HG03025 (cell line): ENCODE data around the gene DEFB119.
"Not testable (repeated sequence)": the region's sequence is repeated elsewhere in the genome, so short reads cannot be mapped to it uniquely, and the experiment has no call there.

Source experiments
- ATAC-seq: cut with Tn5 transposase; IDR thresholded peaks from one replicate; pipeline ENCODE4 v1.9.1; 2021; ENCODE audit warnings: mild to moderate bottlenecking, moderate library complexity; ENCODE audit not compliant: unreplicated experiment, low FRiP score

Gene DEFB119, protein sequence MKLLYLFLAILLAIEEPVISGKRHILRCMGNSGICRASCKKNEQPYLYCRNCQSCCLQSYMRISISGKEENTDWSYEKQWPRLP

GRCh38 chr20:31390490-31390889 is at the start of gene DEFB119:
Gene DEFB119 (minus strand): TSS chr20:31390590. CDS start chr20:31390483, 107 bp downstream.
- no peak for ATAC-seq

GRCh38 chr20:31430568-31431115 is 40.3 kb upstream of the DEFB119 start:
- no peak for ATAC-seq

GRCh38 chr20:31427576-31427975 is 37.2 kb upstream of the DEFB119 start:
- ATAC-seq, result not testable (repeated sequence)

- ATAC-seq, result not testable (repeated sequence)
Measured at GRCh38 chr20:31426891-31427551, 36.6 kb upstream of the DEFB119 start.

DNA sequence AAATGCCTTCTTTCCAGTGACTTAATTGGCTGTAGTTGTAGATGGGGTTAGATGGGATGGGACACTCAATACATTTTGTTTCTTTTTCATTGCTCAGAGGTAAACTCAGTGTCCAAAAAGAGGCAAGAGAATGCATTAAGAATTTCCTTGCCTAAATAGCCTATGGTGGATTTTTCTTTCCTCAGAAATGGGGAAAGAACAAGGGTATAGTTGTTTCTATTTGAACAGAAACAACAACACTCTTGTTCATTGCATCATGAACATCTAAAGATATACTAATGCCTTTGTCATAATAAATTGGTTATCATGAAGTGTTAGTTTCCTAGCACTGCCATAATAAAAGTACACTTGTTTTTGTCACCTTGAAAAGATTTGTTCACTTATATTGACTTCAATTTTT is 35.4 kb upstream of the DEFB119 start:
- no peak for ATAC-seq

DNA sequence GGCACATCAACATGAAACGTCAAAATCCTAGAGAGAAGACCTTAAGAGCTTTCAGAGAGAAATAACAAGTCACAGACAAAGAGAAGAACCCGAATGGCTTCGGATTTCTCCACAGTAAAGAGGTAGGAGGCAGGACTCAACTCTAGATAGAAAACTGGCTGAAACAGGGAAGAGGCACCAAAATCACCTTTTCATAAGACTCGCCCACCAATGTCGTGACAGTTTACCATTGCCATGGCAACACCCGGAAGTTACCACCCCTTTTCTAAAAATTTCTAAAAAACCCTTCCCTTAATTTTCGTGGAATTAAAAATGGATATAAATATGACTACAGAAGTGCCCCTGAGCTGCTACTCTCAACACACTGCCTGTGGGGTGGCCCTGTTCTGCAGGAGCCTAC is 27.9 kb upstream of the DEFB119 start:
- no peak for ATAC-seq

- ATAC-seq, result no peak
Measured at GRCh38 chr20:31415653-31416052, 25.3 kb upstream of the DEFB119 start.

DNA sequence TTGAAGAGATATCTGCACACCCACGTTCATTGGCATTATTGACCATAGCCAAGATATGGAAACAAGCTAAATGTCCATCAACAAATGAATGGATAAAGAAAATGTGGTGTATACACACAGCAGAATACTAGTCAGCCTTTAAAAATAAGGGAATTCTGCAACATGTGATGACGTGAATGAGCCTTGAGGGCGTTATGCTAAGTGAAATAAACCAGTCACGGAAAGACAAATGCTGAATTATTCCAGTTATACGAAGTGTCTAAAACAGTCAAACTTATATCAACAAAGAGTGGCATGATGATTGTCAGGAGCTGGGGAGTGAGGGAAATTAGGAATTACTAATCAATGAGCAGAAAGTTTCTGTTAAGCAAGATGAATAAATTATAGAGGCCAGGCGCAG is 24.0 kb upstream of the DEFB119 start:
- no peak for ATAC-seq

DNA sequence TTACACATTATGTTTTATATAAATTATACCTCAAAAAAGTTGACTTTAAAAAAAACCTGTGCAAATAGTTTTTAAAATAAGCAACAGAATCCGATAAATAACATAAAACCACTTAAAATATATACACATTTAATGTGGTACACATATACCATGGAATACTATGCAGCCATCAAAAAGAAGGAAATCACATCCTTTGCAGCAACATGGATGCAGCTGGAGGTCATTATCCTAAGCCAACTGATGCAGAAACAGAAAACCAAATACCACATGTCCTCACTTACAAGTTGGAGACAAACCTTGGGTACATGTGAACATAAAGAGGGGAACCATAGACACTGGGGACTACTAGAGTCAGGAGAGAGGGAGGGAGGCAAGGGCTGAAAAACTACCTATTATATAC is 19.6 kb upstream of the DEFB119 start:
- no peak for ATAC-seq

- no peak for ATAC-seq
Measured at GRCh38 chr20:31406115-31406514, 15.7 kb upstream of the DEFB119 start, which contains the start of gene DEFB121. Gene DEFB121 (minus strand): TSS chr20:31406215. CDS start chr20:31406152, 63 bp downstream.

DNA sequence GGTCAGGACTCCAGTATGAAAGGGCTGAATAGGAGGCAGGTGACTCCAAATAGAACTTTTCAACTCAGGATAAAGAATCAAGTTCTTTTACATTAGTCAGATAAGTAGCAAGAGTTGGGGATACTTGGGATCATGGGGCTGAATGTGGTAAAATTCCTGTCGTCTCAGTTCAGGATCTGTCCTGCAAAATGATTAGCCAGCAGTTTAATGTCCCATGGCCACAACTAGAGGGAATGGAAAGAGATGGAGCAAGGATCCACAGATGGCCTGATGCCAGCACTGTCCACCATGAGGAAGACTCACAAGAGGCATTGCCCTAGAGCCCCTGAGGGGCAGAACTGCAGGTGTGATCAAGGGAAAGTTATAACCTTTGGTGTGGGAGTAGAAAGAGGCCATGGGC is 13.5 kb upstream of the DEFB119 start:
- ATAC-seq, result no peak

DNA sequence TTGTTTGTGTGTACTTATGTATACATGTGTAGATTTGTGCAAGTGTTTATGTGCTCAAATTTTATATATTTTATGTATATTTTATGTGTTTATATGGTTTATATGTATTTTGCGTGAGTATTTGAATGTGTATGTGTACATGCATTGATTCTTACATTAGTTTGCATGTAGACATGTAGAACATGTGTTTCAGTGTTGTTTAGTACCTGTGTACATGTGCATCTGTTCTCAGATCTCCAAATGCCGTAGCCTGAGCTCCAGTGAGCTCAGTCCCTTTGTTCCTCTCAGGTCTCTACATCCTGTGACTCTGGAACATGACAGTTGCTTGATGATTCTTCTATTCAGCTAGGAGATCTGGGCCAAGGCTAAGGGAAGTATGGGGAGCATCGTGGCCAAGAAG is 4.5 kb upstream of the DEFB119 start:
- ATAC-seq, result no peak

GRCh38 chr20:31392836-31393235 is 2.4 kb upstream of the DEFB119 start:
- no peak for ATAC-seq

- no peak for ATAC-seq
Measured at GRCh38 chr20:31374346-31374745, 16.0 kb downstream of the DEFB119 start.

- ATAC-seq, result no peak
Measured at GRCh38 chr20:31368301-31368700, 22.1 kb downstream of the DEFB119 start, which contains the start of gene DEFB118. Gene DEFB118 (plus strand): TSS chr20:31368601. CDS start chr20:31368651, 50 bp downstream.

DNA sequence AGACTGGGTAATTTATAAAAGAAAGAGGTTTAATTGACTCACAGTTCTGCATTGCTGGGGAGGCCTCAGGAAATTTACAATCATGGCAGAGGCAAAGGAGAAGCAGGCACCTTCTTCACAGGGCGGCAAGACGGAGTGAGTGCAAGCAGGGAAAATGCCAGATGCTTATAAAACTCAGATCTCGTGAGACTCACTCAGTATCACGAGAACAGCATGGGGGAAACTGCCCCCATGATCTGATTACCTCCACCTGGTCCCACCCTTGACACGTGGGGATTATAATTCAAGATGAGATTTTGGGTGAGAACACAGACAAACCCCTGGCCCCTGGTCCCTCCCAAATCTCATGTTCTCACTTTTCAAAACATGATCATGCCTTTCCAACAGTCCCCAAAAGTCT is 26.1 kb downstream of the DEFB119 start:
- ATAC-seq, result not testable (repeated sequence)

DNA sequence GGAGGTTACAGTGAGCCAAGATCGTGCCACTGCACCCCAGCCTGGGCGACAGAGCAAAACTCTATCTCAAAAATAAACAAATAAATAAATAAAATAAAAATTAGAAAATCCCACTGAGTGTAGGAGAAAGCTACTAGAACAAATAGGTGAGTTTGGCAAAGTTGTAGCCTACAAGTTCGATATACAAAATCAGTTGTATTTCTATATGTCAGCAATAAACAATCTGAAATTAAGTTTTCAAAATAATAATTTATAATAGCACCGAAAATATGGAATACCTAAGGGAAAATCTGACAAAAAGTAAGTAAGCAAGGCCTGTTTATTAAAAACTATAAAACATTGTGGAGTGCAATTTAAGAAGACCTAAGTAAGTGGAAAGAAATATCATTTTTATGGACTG is 27.1 kb downstream of the DEFB119 start:
- no peak for ATAC-seq

DNA sequence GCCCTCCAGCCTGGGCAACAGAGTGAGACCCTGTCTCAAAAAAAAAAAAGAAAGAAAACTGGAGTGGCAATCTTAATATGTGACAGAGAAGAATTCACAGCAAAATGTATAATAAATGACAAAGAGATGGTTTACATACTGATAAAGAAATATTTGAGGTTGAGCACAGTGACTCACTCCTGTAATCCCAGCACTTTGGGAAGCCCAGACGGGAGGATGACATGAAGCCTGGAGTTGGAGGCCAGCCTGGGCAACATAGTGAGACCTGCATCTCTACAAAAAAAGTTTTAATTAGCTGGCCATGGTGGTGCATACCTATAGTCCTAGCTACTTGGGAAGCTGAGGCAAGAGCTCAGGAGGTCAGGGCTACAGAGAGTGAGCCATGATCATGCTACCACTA is 34.4 kb downstream of the DEFB119 start:
- ATAC-seq, result no peak

DNA sequence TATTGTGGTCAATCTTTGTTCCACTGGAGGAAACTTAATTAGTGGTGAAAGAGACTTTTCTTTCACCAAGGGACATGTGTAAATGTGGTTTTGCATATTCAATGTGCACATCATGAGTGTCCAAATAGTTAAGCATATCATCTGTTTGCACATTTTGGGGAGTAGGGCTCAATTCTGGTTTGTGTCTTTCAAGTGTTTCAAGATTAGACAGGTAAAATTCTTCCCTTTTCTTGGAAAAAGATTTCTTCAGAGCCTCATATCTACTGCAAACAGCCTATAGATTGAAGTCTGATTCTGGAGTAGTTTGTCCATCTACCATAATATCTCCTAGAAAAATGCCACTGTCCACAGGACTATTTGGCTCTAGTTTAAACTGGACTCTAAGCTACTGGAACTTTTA is 48.9 kb downstream of the DEFB119 start:
- ATAC-seq, result no peak

DNA sequence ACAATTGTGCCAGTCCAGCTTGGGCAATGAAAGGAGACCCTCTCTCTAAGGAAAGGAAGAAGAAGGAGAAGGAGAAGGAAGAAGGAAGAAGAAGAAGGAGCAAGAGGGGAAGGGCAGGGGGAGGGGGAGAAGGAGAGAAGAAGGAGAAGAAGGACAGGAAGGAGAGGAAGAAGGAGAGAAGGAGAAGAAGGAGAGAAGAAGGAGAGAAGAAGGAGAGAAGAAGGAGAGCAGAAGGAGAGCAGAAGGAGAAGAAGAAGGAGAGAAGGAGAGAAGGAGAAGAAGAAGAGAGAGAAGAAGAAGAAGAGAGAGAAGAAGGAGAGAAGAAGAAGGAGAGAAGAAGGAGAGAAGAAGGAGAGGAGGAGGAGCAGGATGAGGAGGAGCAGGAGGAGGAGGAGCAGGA is 59.5 kb downstream of the DEFB119 start:
- ATAC-seq, result no peak
